Motor neuron (in vitro differentiated cells): ENCODE measurements around the gene TALDO1. TPM values are rescaled to one million over a fixed set of nuclear protein-coding genes. Genes with fewer than 3 reads are reported as not detected.

Experiments used
- ATAC-seq, 8 experiments: fragments of 200-7000 bp; cut with Tn5 transposase; replicated peaks in 6 of 8; 2 replicates each; pipeline ENCODE4 v1.8.0; 2021; ENCODE audit warnings: mild to moderate bottlenecking in 8 of 8, moderate library complexity in 8 of 8
- H3K27ac ChIP-seq, 2 donors: fragments of 250-450 bp; sonication (Bioruptor Pico); 2 replicates each; pipeline ENCODE4 v1.9.0; 2021; ENCODE audit warnings: antibody characterized with exemption in 2 of 2, mild to moderate bottlenecking in 2 of 2, moderate library complexity in 1 of 2
- H3K4me1 ChIP-seq, 2 donors: fragments of 250-450 bp; sonication (Bioruptor Pico); replicated peaks in 1 of 2; 2 replicates each; pipeline ENCODE4 v1.6.1; 2021; ENCODE audit warnings: antibody characterized with exemption in 2 of 2, mild to moderate bottlenecking in 2 of 2, moderate library complexity in 1 of 2
- H3K4me3 ChIP-seq, 5 donors: fragments of 250-450 bp; sonication (Bioruptor Pico); 2 replicates each; pipeline ENCODE4 v1.9.0; 2021; ENCODE audit warnings: antibody characterized with exemption in 5 of 5, mild to moderate bottlenecking in 5 of 5, moderate library complexity in 4 of 5
- WGBS, 10 experiments: fragments of 450-650 bp; shearing (Covaris generic); methylation state at CpG; one replicate each; pipeline ENCODE4 v1.0.0; 2022; 5-methylcytosine and 5-hydroxymethylcytosine counted together
- in situ Hi-C, 9 experiments: fragments of 400-800 bp; cut with MboI; loops; one replicate each; pipeline ENCODE4 v1.15.0; 2021; ENCODE audit warnings: low sequenced_read_pairs in 9 of 9, low pct_unique_long_range_greater_than_20kb in 2 of 9; ENCODE audit not compliant: unreplicated experiment in 9 of 9
- total RNA-seq, 8 experiments: library from RNA; unstranded; fragments of 300-600 nt; gene quantifications; 2 replicates each; pipeline versions ENCODE4 v1.2.3 to v1.2.4, GENCODE V29; 2022

Gene TALDO1
- total RNA-seq, 8 experiments from 2014 or later = 62.3 to 304 (median 94.6) TPM

GRCh38 chr11:789943-790342, 42.7 kb downstream of the TALDO1 start, which contains the start of gene CEND1:
Gene CEND1, minus strand, starts transcription at chr11:790090. Its CDS starts 1,514 bp downstream, at chr11:788576.
- Histone ChIP-seq H3K4me1 (peaks cover 15 to 33% of the 10 kb centered on the region in 2 donors), H3K27ac (peak within 1 kb of the TSS; percentile 68 to 80), H3K4me3 (peak within 1 kb of the TSS; percentile 35 to 58 (median 49))
- peak; percentile 6 to 60 (median 42) for ATAC-seq
- in situ Hi-C loops = no loop called here
- 50% methylated on average over 2 of the region's 44 CpGs; no CpG with 5 or more reads in 9 of the 10 experiments for WGBS, 10 experiments

GRCh38 chr11:790721-791564, 43.7 kb downstream of the TALDO1 start:
- no peak overlapping the region for H3K4me3 ChIP-seq
- H3K4me1 ChIP-seq = peaks cover 25 to 43% of the 10 kb centered on the region in 2 donors
- peak; percentile 31 to 69 (median 54) for ATAC-seq
- H3K27ac ChIP-seq = no peak overlapping the region
- WGBS, 10 experiments = 43 to 100% (median 68%) methylated on average over 1 to 5 of the region's 18 CpGs; no CpG with 5 or more reads in 6 of the 10 experiments
- in situ Hi-C loops = no loop called here

GRCh38 chr11:791658-792534, 44.6 kb downstream of the TALDO1 start:
- Histone ChIP-seq H3K27ac (no peak overlapping the region), H3K4me1 (peaks cover 30 to 51% of the 10 kb centered on the region in 2 donors), H3K4me3 (no peak overlapping the region)
- no peak for ATAC-seq
- WGBS, 10 experiments = 91 to 100% methylated on average over 1 to 10 of the region's 49 CpGs; no CpG with 5 or more reads in 8 of the 10 experiments
- in situ Hi-C loops = no loop called here

- ATAC-seq = no peak
- H3K4me3 ChIP-seq = no peak overlapping the region
- in situ Hi-C loops = no loop called here
- no peak overlapping the region for H3K27ac ChIP-seq
- H3K4me1 ChIP-seq = peaks cover 30 to 51% of the 10 kb centered on the region in 2 donors
- WGBS, 10 experiments = 100% methylated on average over 2 of the region's 15 CpGs; no CpG with 5 or more reads in 9 of the 10 experiments
Measured at GRCh38 chr11:792535-792821, 45.2 kb downstream of the TALDO1 start.

- no peak for ATAC-seq
- Histone ChIP-seq H3K27ac (no peak overlapping the region), H3K4me3 (no peak overlapping the region), H3K4me1 (peaks cover 30 to 51% of the 10 kb centered on the region in 2 donors)
- in situ Hi-C loops = no loop called here
- WGBS, 10 experiments = 98 to 100% methylated on average over 2 to 7 of the region's 13 CpGs; no CpG with 5 or more reads in 8 of the 10 experiments
Measured at GRCh38 chr11:792873-793272, 45.6 kb downstream of the TALDO1 start.

GRCh38 chr11:793556-793955, 46.3 kb downstream of the TALDO1 start:
- H3K4me3 ChIP-seq = no peak overlapping the region
- no peak overlapping the region for H3K27ac ChIP-seq
- WGBS, 10 experiments = 72 to 80% methylated on average over 2 of the region's 7 CpGs; no CpG with 5 or more reads in 8 of the 10 experiments
- H3K4me1 ChIP-seq = peaks cover 32 to 51% of the 10 kb centered on the region in 2 donors
- in situ Hi-C loops = no loop called here
- no peak for ATAC-seq

- H3K27ac ChIP-seq = no peak overlapping the region
- 80 to 88% (median 81%) methylated on average over 4 to 5 of the region's 31 CpGs; no CpG with 5 or more reads in 7 of the 10 experiments for WGBS, 10 experiments
- no peak for ATAC-seq
- H3K4me1 ChIP-seq = peaks cover 26 to 47% of the 10 kb centered on the region in 2 donors
- in situ Hi-C loops = no loop called here
- H3K4me3 ChIP-seq = no peak overlapping the region
Measured at GRCh38 chr11:794013-794765, 46.9 kb downstream of the TALDO1 start.

- in situ Hi-C loops = no loop called here
- Histone ChIP-seq H3K27ac (peak overlapping the region; percentile 95 to 97), H3K4me3 (peak overlapping the region; percentile 54 to 79 (median 61)), H3K4me1 (peaks cover 23 to 39% of the 10 kb centered on the region in 2 donors)
- 100% methylated on average over 2 of the region's 38 CpGs; no CpG with 5 or more reads in 9 of the 10 experiments for WGBS, 10 experiments
- ATAC-seq = peak in 1 of 8 experiments; percentile 2
Measured at GRCh38 chr11:794766-795633, 47.7 kb downstream of the TALDO1 start.

- Histone ChIP-seq H3K4me3 (peak overlapping the region; percentile 54 to 79 (median 61)), H3K4me1 (peaks cover 23 to 30% of the 10 kb centered on the region in 2 donors), H3K27ac (peak overlapping the region; percentile 95 to 97)
- ATAC-seq = peak; percentile 35 to 58 (median 42)
- no CpG with 5 or more reads among the region's 26 CpGs for WGBS, 10 experiments
- in situ Hi-C loops = no loop called here
Measured at GRCh38 chr11:795634-796564, 48.6 kb downstream of the TALDO1 start.

GRCh38 chr11:796565-797295, 49.5 kb downstream of the TALDO1 start:
- peak in 5 of 8 experiments; percentile 0 to 2 (median 0) for ATAC-seq
- in situ Hi-C loops = no loop called here
- H3K4me3 ChIP-seq = peak overlapping the region; percentile 54 to 79 (median 61)
- 0 to 20% (median 6%) methylated on average over 1 to 6 of the region's 18 CpGs; no CpG with 5 or more reads in 7 of the 10 experiments for WGBS, 10 experiments
- peaks cover 23 to 28% of the 10 kb centered on the region in 2 donors for H3K4me1 ChIP-seq
- H3K27ac ChIP-seq = peak overlapping the region; percentile 95 to 97
